K562 (cell line): ENCODE measurements around the gene STAT4. TPM values are rescaled to one million over a fixed set of nuclear protein-coding genes. Genes with fewer than 3 reads are reported as not detected.

Source experiments
- ATAC-seq: fragments of 200-7000 bp; cut with Tn5 transposase; 3 replicates; pipeline ENCODE4 v1.9.1; 2020; ENCODE audit warnings: moderate library complexity
- BruUV-seq: library from RNA; stranded (reverse); fragments of 400-500 nt; replicated peaks from 2 replicates; lab custom pipeline; 2021; lab: Mats Ljungman, UMichigan
- CTCF ChIA-PET: fragments of 300-600 bp; formaldehyde crosslinking; extraction: SDS; loops from one replicate; lab custom pipeline; 2021; ENCODE audit warnings: low intra/inter-chr PET ratio; lab: Yijun Ruan, JAX
- POLR2A ChIA-PET: fragments of 300-600, 350-650 bp; sonication (Branson Sonifier 250); formaldehyde crosslinking; extraction: SDS; loops from one replicate; lab custom pipeline; 2021; ENCODE audit warnings: antibody characterized with exemption, inconsistent platforms; lab: Yijun Ruan, JAX
- DNase-seq, 4 experiments: peaks; one replicate each; pipeline versions ENCODE4 v3.0.0 to v3.0.0-alpha.2; 2011 to 2018; ENCODE audit warnings: low spot score in 3 of 4, mixed read lengths in 3 of 4; ENCODE audit errors: extremely low read depth in 1 of 4
- FAIRE-seq: peaks from 2 replicates; lab custom pipeline; 2011; peaks lifted over from hg19 to GRCh38; lab: Jason Lieb, UNC
- H2AFZ ChIP-seq: 2 replicates; pipeline ENCODE4 v1.6.0; 2011; ENCODE audit warnings: low read depth, low read length, control low read depth, inconsistent platforms
- H3K27ac ChIP-seq: fragments of 200-600 bp; 3 replicates; pipeline ENCODE4 v1.8.0; 2011; ENCODE audit warnings: low read depth, mild to moderate bottlenecking, control low read depth, inconsistent platforms, low read length, moderate library complexity, mixed read lengths; ENCODE audit errors: extremely low read depth
- H3K27me3 ChIP-seq, 2 experiments: fragments of 300-600 bp in 1 of 2; 2 replicates in 1 of 2; 3 replicates in 1 of 2; pipeline versions ENCODE4 v1.6.0 to v1.8.0; 2011; ENCODE audit warnings: inconsistent platforms in 2 of 2, low read length in 2 of 2, mild to moderate bottlenecking in 1 of 2, mixed read lengths in 1 of 2, moderate library complexity in 1 of 2; ENCODE audit not compliant: control insufficient read depth in 2 of 2, insufficient read depth in 2 of 2
- H3K36me3 ChIP-seq: fragments of 300-600 bp; 3 replicates; pipeline ENCODE4 v1.8.0; 2011; ENCODE audit warnings: mild to moderate bottlenecking, low read length, inconsistent platforms; ENCODE audit not compliant: control insufficient read depth, insufficient read depth
- H3K4me1 ChIP-seq, 2 experiments: fragments of 200-600 bp in 1 of 2; replicated peaks in 1 of 2; 2 replicates in 1 of 2; 3 replicates in 1 of 2; pipeline versions ENCODE4 v1.5.1 to v1.8.0; 2011; ENCODE audit warnings: inconsistent platforms in 2 of 2, low read length in 2 of 2, mild to moderate bottlenecking in 1 of 2, mixed read lengths in 1 of 2, moderate library complexity in 1 of 2; ENCODE audit not compliant: control insufficient read depth in 2 of 2, insufficient read depth in 2 of 2
- H3K4me2 ChIP-seq: 2 replicates; pipeline ENCODE4 v1.6.1; 2011; ENCODE audit warnings: low read length, control low read depth, inconsistent platforms, mixed read lengths; ENCODE audit not compliant: insufficient read depth
- H3K4me3 ChIP-seq: fragments of 200-600 bp; sonication (generic), shearing (Covaris generic); 2 replicates; pipeline ENCODE4 v1.5.1; 2016; ENCODE audit warnings: control low read depth, inconsistent platforms
- H3K79me2 ChIP-seq: fragments of 200-600 bp; 3 replicates; pipeline ENCODE4 v1.8.0; 2011; ENCODE audit warnings: low read length, inconsistent platforms; ENCODE audit not compliant: control insufficient read depth, insufficient read depth
- H3K9ac ChIP-seq, 2 experiments: 2 replicates each; pipeline versions ENCODE4 v1.6.0 to v1.6.1; 2011; ENCODE audit warnings: low read depth in 2 of 2, low read length in 2 of 2, control low read depth in 1 of 2, inconsistent platforms in 1 of 2, mild to moderate bottlenecking in 1 of 2, mixed read lengths in 1 of 2; ENCODE audit not compliant: insufficient read depth in 1 of 2
- H3K9me1 ChIP-seq: one replicate; pipeline ENCODE4 v1.6.0; 2011; ENCODE audit warnings: inconsistent platforms, mild to moderate bottlenecking, low read length, moderate library complexity; ENCODE audit not compliant: control insufficient read depth, insufficient read depth
- H3K9me3 ChIP-seq: replicated peaks from 2 replicates; pipeline ENCODE4 v1.5.1; 2011; ENCODE audit warnings: low read depth, low read length, inconsistent platforms; ENCODE audit not compliant: control insufficient read depth, insufficient read depth
- H4K20me1 ChIP-seq: replicated peaks from 2 replicates; pipeline ENCODE4 v1.6.1; 2011; ENCODE audit warnings: low read length, inconsistent platforms, mixed read lengths; ENCODE audit not compliant: control insufficient read depth, insufficient read depth
- CBX5 ChIP-seq: IDR thresholded peaks from 2 replicates; pipeline ENCODE4 v1.6.1; 2014; ENCODE audit warnings: low read depth, borderline replicate concordance
- CHCHD3 ChIP-seq: fragments of 250-450 bp; sonication (Bioruptor Pico); IDR thresholded peaks from 2 replicates; pipeline ENCODE4 v2.1.2; 2022; ENCODE audit warnings: mild to moderate bottlenecking
- DDX20 ChIP-seq: fragments of 450-650 bp; IDR thresholded peaks from 2 replicates; pipeline ENCODE4 v1.6.1; 2016; ENCODE audit warnings: missing genetic modification characterization, low read depth, mild to moderate bottlenecking, missing compliant biosample characterization, moderate library complexity
- GATAD2A ChIP-seq: fragments of 450-650 bp; IDR thresholded peaks from 2 replicates; pipeline ENCODE4 v1.6.1; 2017
- L3MBTL2 ChIP-seq: fragments of 450-650 bp; IDR thresholded peaks from 2 replicates; pipeline ENCODE4 v1.6.1; 2016; ENCODE audit warnings: mild to moderate bottlenecking, moderate library complexity
- NFYB ChIP-seq: IDR thresholded peaks from 2 replicates; pipeline ENCODE4 v1.6.1; 2011; ENCODE audit warnings: mild to moderate bottlenecking, moderate library complexity; ENCODE audit not compliant: insufficient read length; ENCODE audit errors: extremely low read depth
- ZBTB11 ChIP-seq, 3 experiments: fragments of 200-800 bp in 1 of 3; fragments of 250-450 bp in 1 of 3; fragments of 450-650 bp in 1 of 3; sonication (Bioruptor Pico) in 1 of 3; sonication (Bioruptor generic) in 1 of 3; formaldehyde crosslinking in 1 of 3; IDR thresholded peaks; 2 replicates each; pipeline versions ENCODE4 v1.6.1 to v1.8.0; 2016 to 2022; ENCODE audit warnings: mild to moderate bottlenecking in 2 of 3, missing genetic modification characterization in 2 of 3, missing compliant biosample characterization in 1 of 3, moderate library complexity in 1 of 3
- ZNF239 ChIP-seq: fragments of 250-450 bp; sonication (Bioruptor Pico); IDR thresholded peaks from 2 replicates; pipeline ENCODE4 v1.4.0; 2020; ENCODE audit warnings: mild to moderate bottlenecking
- WGBS: fragments of 100-300 bp; shearing (Covaris generic); methylation state at CpG from one replicate; pipeline ENCODE4 v1.1.6; 2016; ENCODE audit warnings: low coverage, mixed read lengths; ENCODE audit not compliant: insufficient coverage; ENCODE audit errors: missing lambda C conversion rate; 5-methylcytosine and 5-hydroxymethylcytosine counted together
- in situ Hi-C: fragments of 300-500 bp; cut with MboI; formaldehyde crosslinking; loops from 4 replicates; pipeline ENCODE4 v1.15.0; 2018; ENCODE audit warnings: inconsistent platforms, mixed read lengths
- intact Hi-C: fragments of 100-400 bp; cut with micrococcal nuclease; formaldehyde crosslinking; loops from 2 replicates; pipeline ENCODE4 v1.14.2; 2022
- polyA plus RNA-seq, 8 experiments: library from polyadenylated mRNA; depleted of rRNA in 4 of 8; stranded (reverse) in 5 of 8; unstranded in 3 of 8; fragments of >200 nt; fragmentation: Nextera tagmentation in 2 of 8; fragmentation: Illumina TruSeq in 1 of 8; extraction: Ambion mirVana in 2 of 8; extraction: Trizol in 1 of 8; gene quantifications; 2 replicates each; pipeline versions ENCODE4 v1.2.1 to v1.2.3, GENCODE V29; 2011 to 2014; ENCODE audit warnings: inconsistent platforms in 1 of 8, missing spikeins in 1 of 8
- total RNA-seq, 7 experiments: library from RNA; depleted of rRNA in 6 of 7; stranded (reverse); fragments of >200 nt in 6 of 7; fragmentation: Illumina TruSeq in 2 of 7; extraction: Trizol in 2 of 7; gene quantifications; 2 replicates each; pipeline versions ENCODE4 v1.2.1 to v1.2.3, GENCODE V29; 2011 to 2021; ENCODE audit warnings: low replicate concordance in 1 of 7

The STAT4 gene
- total and polyA plus RNA-seq, 9 of the 15 experiments (the other 6 are each of a cell fraction or from before 2014, with no cell fraction given), result 0.01 to 0.06 (median 0.03) TPM; not detected in 6

- Histone ChIP-seq H2AFZ (no peak overlapping the region), H3K9me3 (no peaks in the 10 kb centered on the region), H3K4me3 (no peak overlapping the region), H3K4me2 (no peak overlapping the region), H3K79me2 (no peaks in the 10 kb centered on the region), H3K27ac (no peak overlapping the region), H3K9ac (no peak overlapping the region), H4K20me1 (no peaks in the 10 kb centered on the region), H3K4me1 (no peaks in the 10 kb centered on the region), H3K27me3 (no peaks in the 10 kb centered on the region)
- intact Hi-C loops, result no loop called here
- DNase-seq (no peak), ATAC-seq (no peak), FAIRE-seq (no peak)
- no TSS peak for BruUV-seq
- CTCF ChIA-PET, result no interaction called here
- 0% methylated on average over 3 of the region's 4 CpGs for WGBS
- in situ Hi-C loops, result no loop called here
- TF ChIP-seq ZNF239 (CRISPR knock-in tag), result no peak
- no peak for TF ChIP-seq L3MBTL2
- no peak for TF ChIP-seq CBX5
- TF ChIP-seq ZBTB11 (CRISPR knock-in tag; IDR thresholded peaks at IDR 0.05), result no peak
- no peak for TF ChIP-seq GATAD2A
- TF ChIP-seq NFYB, result no peak
- no peak for TF ChIP-seq DDX20
- TF ChIP-seq CHCHD3 (CRISPR knock-in tag), result no peak
- TF ChIP-seq, all 486 proteins: peak for 0
- no peaks in the 10 kb centered on the region for H3K9me1 ChIP-seq
- no peaks in the 10 kb centered on the region for H3K36me3 ChIP-seq
- POLR2A ChIA-PET, result no interaction called here
These were observed 24.3 kb downstream of the STAT4 start for GRCh38 chr2:191126386-191127085.
